Astrocyte (in vitro differentiated cells and primary cell): ENCODE data around the gene GRIA2.

Experiments
- EZH2 ChIP-seq: IDR thresholded peaks from 2 replicates; pipeline ENCODE4 v1.6.1; 2012; ENCODE audit warnings: mild to moderate bottlenecking, low read length, inconsistent platforms; ENCODE audit not compliant: insufficient read depth
- TF ChIP-seq, protein P1 (sequence below): IDR thresholded peaks from 2 replicates; pipeline ENCODE4 v1.5.1; 2011; ENCODE audit warnings: low read depth, mild to moderate bottlenecking, inconsistent platforms, low read length, moderate library complexity; ENCODE audit not compliant: insufficient read depth

DNA sequence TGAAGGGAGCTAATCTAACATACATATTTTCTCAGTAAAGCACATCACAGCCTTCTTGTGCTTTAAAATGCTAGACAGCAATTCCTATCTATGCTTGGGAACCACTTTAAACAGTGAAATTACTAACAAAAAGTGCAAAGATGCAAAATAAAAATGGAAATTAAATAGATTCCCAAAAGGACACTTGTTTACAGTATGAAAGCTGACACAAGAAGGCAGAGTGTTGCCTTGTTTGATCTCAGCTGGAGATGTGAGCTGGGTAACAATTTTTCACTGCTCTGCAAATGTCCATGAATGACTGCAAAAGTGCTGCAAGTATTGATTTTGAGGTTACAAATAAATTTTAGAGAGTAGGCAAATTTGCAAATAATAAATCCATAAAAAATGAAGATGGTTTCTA, 22.3 kb downstream of the GRIA2 start:
- TF ChIP-seq, protein P1, sequence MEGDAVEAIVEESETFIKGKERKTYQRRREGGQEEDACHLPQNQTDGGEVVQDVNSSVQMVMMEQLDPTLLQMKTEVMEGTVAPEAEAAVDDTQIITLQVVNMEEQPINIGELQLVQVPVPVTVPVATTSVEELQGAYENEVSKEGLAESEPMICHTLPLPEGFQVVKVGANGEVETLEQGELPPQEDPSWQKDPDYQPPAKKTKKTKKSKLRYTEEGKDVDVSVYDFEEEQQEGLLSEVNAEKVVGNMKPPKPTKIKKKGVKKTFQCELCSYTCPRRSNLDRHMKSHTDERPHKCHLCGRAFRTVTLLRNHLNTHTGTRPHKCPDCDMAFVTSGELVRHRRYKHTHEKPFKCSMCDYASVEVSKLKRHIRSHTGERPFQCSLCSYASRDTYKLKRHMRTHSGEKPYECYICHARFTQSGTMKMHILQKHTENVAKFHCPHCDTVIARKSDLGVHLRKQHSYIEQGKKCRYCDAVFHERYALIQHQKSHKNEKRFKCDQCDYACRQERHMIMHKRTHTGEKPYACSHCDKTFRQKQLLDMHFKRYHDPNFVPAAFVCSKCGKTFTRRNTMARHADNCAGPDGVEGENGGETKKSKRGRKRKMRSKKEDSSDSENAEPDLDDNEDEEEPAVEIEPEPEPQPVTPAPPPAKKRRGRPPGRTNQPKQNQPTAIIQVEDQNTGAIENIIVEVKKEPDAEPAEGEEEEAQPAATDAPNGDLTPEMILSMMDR, result no peak
- TF ChIP-seq EZH2, result no peak
